Liver (tissue), 3 donors: ENCODE results near the gene FBN2.

ENCODE experiments used
- CTCF ChIP-seq: fragments of 150-350 bp; IDR thresholded peaks from 2 replicates; pipeline ENCODE4 v1.5.1; 2017; ENCODE audit warnings: improper control_type of control experiment, low read depth, low read length; ENCODE audit not compliant: missing input control
- JUND ChIP-seq, 2 donors: IDR thresholded peaks; 2 replicates each; pipeline ENCODE4 v1.6.1; 2016; ENCODE audit warnings: antibody characterized with exemption in 2 of 2
- MAX ChIP-seq: IDR thresholded peaks from 2 replicates; pipeline ENCODE4 v1.6.1; 2016; ENCODE audit warnings: antibody characterized with exemption
- RAD21 ChIP-seq, 2 donors: IDR thresholded peaks; 2 replicates each; pipeline ENCODE4 v1.6.1; 2016; ENCODE audit warnings: antibody characterized with exemption in 2 of 2, mild to moderate bottlenecking in 2 of 2
- REST ChIP-seq: IDR thresholded peaks from 2 replicates; pipeline ENCODE4 v1.6.1; 2016; ENCODE audit warnings: antibody characterized with exemption, mild to moderate bottlenecking
- SP1 ChIP-seq: IDR thresholded peaks from 2 replicates; pipeline ENCODE4 v1.6.1; 2018; ENCODE audit warnings: antibody characterized with exemption, mild to moderate bottlenecking
- TAF1 ChIP-seq: conservative IDR thresholded peaks from 2 replicates; pipeline ENCODE4 v1.6.1; 2016; ENCODE audit warnings: antibody characterized with exemption, mild to moderate bottlenecking
- YY1 ChIP-seq: IDR thresholded peaks from 2 replicates; pipeline ENCODE4 v1.6.1; 2016; ENCODE audit warnings: antibody characterized with exemption, mild to moderate bottlenecking
- ZBTB33 ChIP-seq: IDR thresholded peaks from 2 replicates; pipeline ENCODE4 v1.6.1; 2016; ENCODE audit warnings: antibody characterized with exemption
- donor health status: healthy.
- donor health status: healthy.

GRCh38 chr5:128397876-128398275, 140.2 kb downstream of the FBN2 start:
- TF ChIP-seq CTCF (no peak), JUND (IDR thresholded peaks at IDR 0.05) (no peak), TAF1 (no peak), RAD21 (IDR thresholded peaks at IDR 0.05) (no peak), YY1 (no peak), MAX (no peak), REST (no peak), SP1 (no peak), ZBTB33 (no peak)
